H9 (cell line): ENCODE results near the gene SEC22A. TPM values are rescaled to one million over a fixed set of nuclear protein-coding genes. Genes with fewer than 3 reads are reported as not detected.

ENCODE experiments used
- DNase-seq: peaks from one replicate; pipeline ENCODE4 v3.0.0-alpha.2; 2017
- H2AFZ ChIP-seq: one replicate; pipeline ENCODE4 v1.6.1; 2013; ENCODE audit warnings: mild to moderate bottlenecking, low read length, control low read depth, moderate library complexity
- H2AK5ac ChIP-seq: 2 replicates; pipeline ENCODE4 v1.6.1; 2013; ENCODE audit warnings: low read length, control low read depth, mixed read lengths; ENCODE audit not compliant: insufficient read length
- H2BK120ac ChIP-seq: one replicate; pipeline ENCODE4 v1.6.1; 2013; ENCODE audit warnings: low read depth, mild to moderate bottlenecking, low read length, control low read depth, inconsistent platforms; ENCODE audit not compliant: poor library complexity, severe bottlenecking
- H2BK12ac ChIP-seq: 2 replicates; pipeline ENCODE4 v1.6.1; 2013; ENCODE audit warnings: low read length, control low read depth, mixed read lengths, low read depth; ENCODE audit not compliant: insufficient read length
- H2BK15ac ChIP-seq: 2 replicates; pipeline ENCODE4 v1.6.1; 2013; ENCODE audit warnings: low read depth, low read length, control low read depth
- H2BK20ac ChIP-seq: one replicate; pipeline ENCODE4 v1.6.1; 2013; ENCODE audit warnings: low read depth, mild to moderate bottlenecking, low read length, control low read depth, inconsistent platforms; ENCODE audit not compliant: poor library complexity, severe bottlenecking
- H2BK5ac ChIP-seq: 2 replicates; pipeline ENCODE4 v1.6.1; 2013; ENCODE audit warnings: low read length, control low read depth, mixed read lengths; ENCODE audit not compliant: insufficient read length
- H3K14ac ChIP-seq: 2 replicates; pipeline ENCODE4 v1.6.1; 2013; ENCODE audit warnings: low read length, control low read depth; ENCODE audit not compliant: insufficient read depth
- H3K18ac ChIP-seq: 2 replicates; pipeline ENCODE4 v1.6.1; 2013; ENCODE audit warnings: low read depth, mild to moderate bottlenecking, mixed read lengths, low read length, control low read depth; ENCODE audit not compliant: insufficient read length
- H3K23ac ChIP-seq: 2 replicates; pipeline ENCODE4 v1.6.1; 2013; ENCODE audit warnings: low read length, control low read depth, mixed read lengths, low read depth; ENCODE audit not compliant: insufficient read length
- H3K23me2 ChIP-seq: 2 replicates; pipeline ENCODE4 v1.6.1; 2013; ENCODE audit warnings: low read depth, mild to moderate bottlenecking, mixed read lengths, low read length, control low read depth; ENCODE audit not compliant: insufficient read length, poor library complexity, severe bottlenecking
- H3K27ac ChIP-seq: 2 replicates; pipeline ENCODE4 v1.5.1; 2013; ENCODE audit warnings: low read length, control low read depth, mixed read lengths, low read depth; ENCODE audit not compliant: insufficient read length
- H3K27me3 ChIP-seq: 2 replicates; pipeline ENCODE4 v1.6.1; 2013; ENCODE audit warnings: low read length, control low read depth, inconsistent platforms; ENCODE audit not compliant: insufficient read depth
- H3K4ac ChIP-seq: 2 replicates; pipeline ENCODE4 v1.6.1; 2013; ENCODE audit warnings: low read depth, mild to moderate bottlenecking, control low read depth, inconsistent platforms, low read length, moderate library complexity
- H3K4me1 ChIP-seq: 2 replicates; pipeline ENCODE4 v1.6.1; 2013; ENCODE audit warnings: low read length, control low read depth, inconsistent platforms; ENCODE audit not compliant: insufficient read depth
- H3K4me2 ChIP-seq: 2 replicates; pipeline ENCODE4 v1.6.1; 2013; ENCODE audit warnings: low read length, control low read depth, mixed read lengths; ENCODE audit not compliant: insufficient read length, insufficient read depth
- H3K56ac ChIP-seq: 2 replicates; pipeline ENCODE4 v1.6.1; 2013; ENCODE audit warnings: low read depth, mild to moderate bottlenecking, mixed read lengths, low read length, control low read depth; ENCODE audit not compliant: insufficient read length
- H3K79me1 ChIP-seq: 2 replicates; pipeline ENCODE4 v1.6.1; 2013; ENCODE audit warnings: low read depth, mild to moderate bottlenecking, moderate library complexity, low read length, control low read depth, inconsistent platforms; ENCODE audit not compliant: insufficient read depth, poor library complexity, severe bottlenecking
- H3K79me2 ChIP-seq: 2 replicates; pipeline ENCODE4 v1.6.1; 2013; ENCODE audit warnings: low read length, control low read depth, inconsistent platforms; ENCODE audit not compliant: insufficient read depth
- H3K9ac ChIP-seq: 2 replicates; pipeline ENCODE4 v1.6.1; 2013; ENCODE audit warnings: low read length, control low read depth, mixed read lengths; ENCODE audit not compliant: insufficient read length; ENCODE audit errors: extremely low read depth
- H3K9me3 ChIP-seq: one replicate; pipeline ENCODE4 v1.6.1; 2013; ENCODE audit warnings: low read depth, low read length, inconsistent platforms; ENCODE audit not compliant: control insufficient read depth
- H3T11ph ChIP-seq: one replicate; pipeline ENCODE4 v1.6.1; 2013; ENCODE audit warnings: mild to moderate bottlenecking, low read length, control low read depth, inconsistent platforms
- H4K20me1 ChIP-seq: one replicate; pipeline ENCODE4 v1.6.1; 2013; ENCODE audit not compliant: control insufficient read depth, insufficient read length, insufficient read depth
- H4K5ac ChIP-seq: 2 replicates; pipeline ENCODE4 v1.6.1; 2013; ENCODE audit warnings: low read depth, mild to moderate bottlenecking, mixed read lengths, low read length, control low read depth; ENCODE audit not compliant: insufficient read length
- H4K8ac ChIP-seq: replicated peaks from 2 replicates; pipeline ENCODE4 v1.6.1; 2013; ENCODE audit warnings: low read length, control low read depth, mixed read lengths, low read depth; ENCODE audit not compliant: insufficient read length
- H4K91ac ChIP-seq: 2 replicates; pipeline ENCODE4 v1.6.1; 2013; ENCODE audit warnings: low read depth, mild to moderate bottlenecking, moderate library complexity, mixed read lengths, low read length, control low read depth; ENCODE audit not compliant: insufficient read length
- H3K27ac Mint-ChIP-seq, 3 experiments: 2 replicates in 2 of 3; 3 replicates in 1 of 3; pipeline ENCODE4 v1.8.0; 2020 to 2021; ENCODE audit warnings: mixed read lengths in 3 of 3, mild to moderate bottlenecking in 1 of 3, moderate library complexity in 1 of 3
- H3K27me3 Mint-ChIP-seq: 2 replicates; pipeline ENCODE4 v1.8.0; 2021; ENCODE audit warnings: low read depth, mild to moderate bottlenecking, moderate library complexity, mixed read lengths
- H3K36me3 Mint-ChIP-seq, 3 experiments: 2 replicates in 2 of 3; 3 replicates in 1 of 3; pipeline ENCODE4 v1.8.0; 2020 to 2021; ENCODE audit warnings: low read depth in 3 of 3, mixed read lengths in 3 of 3; ENCODE audit not compliant: insufficient read depth in 1 of 3
- H3K4me1 Mint-ChIP-seq, 2 experiments: 2 replicates each; pipeline ENCODE4 v1.8.0; 2020; ENCODE audit warnings: mixed read lengths in 2 of 2
- H3K4me3 Mint-ChIP-seq, 2 experiments: 2 replicates in 1 of 2; 3 replicates in 1 of 2; pipeline ENCODE4 v1.8.0; 2020 to 2021; ENCODE audit warnings: mild to moderate bottlenecking in 2 of 2, mixed read lengths in 2 of 2, moderate library complexity in 1 of 2
- H3K9me3 Mint-ChIP-seq, 2 experiments: 2 replicates in 1 of 2; 3 replicates in 1 of 2; pipeline ENCODE4 v1.8.0; 2020; ENCODE audit warnings: mild to moderate bottlenecking in 2 of 2, mixed read lengths in 2 of 2, moderate library complexity in 1 of 2
- CTCF ChIP-seq: fragments of 200-600 bp; sonication (generic); conservative IDR thresholded peaks from 3 replicates; pipeline ENCODE4 v1.8.0; 2021; ENCODE audit warnings: antibody characterized with exemption, mild to moderate bottlenecking
- WGBS: extraction: QIAGEN DNeasy Blood & Tissue Kit; methylation state at CpG from one replicate; pipeline ENCODE4 v1.1.7; 2013; ENCODE audit warnings: missing lambda C conversion rate, low lambda C conversion rate, mixed read lengths; ENCODE audit not compliant: insufficient read length; ENCODE audit errors: extremely low coverage; 5-methylcytosine and 5-hydroxymethylcytosine counted together
- total RNA-seq: library from RNA; stranded (reverse); gene quantifications from 2 replicates; pipeline ENCODE4 v1.2.1, GENCODE V29; 2021

The SEC22A gene
- total RNA-seq, 1 experiment from 2014 or later: 9.9 TPM

- H3K27me3 Mint-ChIP-seq: no peaks in the 10 kb centered on the region
- H2BK120ac ChIP-seq: no peak overlapping the region
- no peaks in the 10 kb centered on the region for H3K9me3 ChIP-seq
- no peaks in the 10 kb centered on the region for H3K4me1 ChIP-seq
- H3K23ac ChIP-seq: no peak overlapping the region
- no CpG with 5 or more reads among the region's 2 CpGs for WGBS
- peaks cover 28 to 47% (median 39%) of the 10 kb centered on the region in 3 experiments for H3K36me3 Mint-ChIP-seq
- no peaks in the 10 kb centered on the region for H3K27me3 ChIP-seq
- H3K27ac Mint-ChIP-seq: no peak overlapping the region
- H3K79me1 ChIP-seq: peaks cover 2% of the 10 kb centered on the region
- no peak overlapping the region for H3K14ac ChIP-seq
- peaks cover 21 to 24% of the 10 kb centered on the region in 2 experiments for H3K9me3 Mint-ChIP-seq
- no peak overlapping the region for H3K18ac ChIP-seq
- H3K79me2 ChIP-seq: no peaks in the 10 kb centered on the region
- no peak overlapping the region for H2AFZ ChIP-seq
- no peak overlapping the region for H2BK5ac ChIP-seq
- H2BK15ac ChIP-seq: no peak overlapping the region
- no peak overlapping the region for H3K4ac ChIP-seq
- H3K23me2 ChIP-seq: no peaks in the 10 kb centered on the region
- DNase-seq: no peak
- H3K27ac ChIP-seq: no peak overlapping the region
- H4K8ac ChIP-seq: no peak overlapping the region
- H3K4me2 ChIP-seq: no peak overlapping the region
- no peaks in the 10 kb centered on the region for H4K20me1 ChIP-seq
- TF ChIP-seq CTCF: no peak
- no peak overlapping the region for H3K56ac ChIP-seq
- H3T11ph ChIP-seq: no peak overlapping the region
- peaks cover 5 to 9% of the 10 kb centered on the region in 2 experiments for H3K4me1 Mint-ChIP-seq
- no peak overlapping the region for H2AK5ac ChIP-seq
- H2BK20ac ChIP-seq: no peak overlapping the region
- no peak overlapping the region for H2BK12ac ChIP-seq
- no peak overlapping the region for H3K4me3 Mint-ChIP-seq
- H4K91ac ChIP-seq: no peak overlapping the region
- no peak overlapping the region for H3K9ac ChIP-seq
- no peak overlapping the region for H4K5ac ChIP-seq
Observed at GRCh38 chr3:123229145-123229544, 27.4 kb downstream of the SEC22A start.
